CD14-positive monocyte (primary cell): ENCODE measurements around the gene PRLR. TPM values are rescaled to one million over a fixed set of nuclear protein-coding genes. Genes with fewer than 3 reads are reported as not detected.

Experiments
- DNase-seq, 3 donors: peaks; one replicate each; pipeline ENCODE4 v3.0.0-alpha.2; 2011 to 2022
- H2AFZ ChIP-seq: 2 replicates; pipeline ENCODE4 v1.6.0; 2012; ENCODE audit warnings: mild to moderate bottlenecking, low read depth, low read length, inconsistent platforms; ENCODE audit not compliant: insufficient read depth, poor library complexity, severe bottlenecking
- H3K27ac ChIP-seq, 2 donors: 1 replicate in 1 of 2; 2 replicates in 1 of 2; pipeline ENCODE4 v1.5.1; 2012 to 2013; ENCODE audit warnings: low read length in 2 of 2, control low read depth in 1 of 2, inconsistent platforms in 1 of 2, low read depth in 1 of 2, mild to moderate bottlenecking in 1 of 2
- H3K27me3 ChIP-seq, 2 donors: one replicate each; pipeline versions ENCODE4 v1.6.0 to v1.6.1; 2011 to 2013; ENCODE audit warnings: low read length in 2 of 2; ENCODE audit not compliant: control insufficient read depth in 2 of 2, insufficient read depth in 2 of 2
- H3K36me3 ChIP-seq, 2 donors: replicated peaks in 1 of 2; 1 replicate in 1 of 2; 2 replicates in 1 of 2; pipeline versions ENCODE4 v1.5.1 to v1.6.1; 2012 to 2013; ENCODE audit warnings: low read length in 2 of 2, control low read depth in 1 of 2, inconsistent platforms in 1 of 2, mild to moderate bottlenecking in 1 of 2; ENCODE audit not compliant: insufficient read depth in 2 of 2, control insufficient read depth in 1 of 2
- H3K4me1 ChIP-seq, 2 donors: 1 replicate in 1 of 2; 2 replicates in 1 of 2; pipeline versions ENCODE4 v1.5.1 to v1.6.1; 2012 to 2013; ENCODE audit warnings: low read length in 2 of 2, control low read depth in 1 of 2, inconsistent platforms in 1 of 2, mild to moderate bottlenecking in 1 of 2, moderate library complexity in 1 of 2; ENCODE audit not compliant: insufficient read depth in 2 of 2, control insufficient read depth in 1 of 2
- H3K4me2 ChIP-seq: replicated peaks from 2 replicates; pipeline ENCODE3; 2012; ENCODE audit warnings: low read length, moderate library complexity, mild to moderate bottlenecking; ENCODE audit not compliant: poor library complexity, severe bottlenecking; ENCODE audit errors: extremely low read depth
- H3K4me3 ChIP-seq, 3 experiments: fragments of 200-600 bp in 1 of 3; sonication (generic) in 1 of 3; replicated peaks in 1 of 3; 1 replicate in 2 of 3; 2 replicates in 1 of 3; pipeline ENCODE4 v1.5.1; 2011 to 2013; ENCODE audit warnings: low read length in 3 of 3, mild to moderate bottlenecking in 3 of 3, control low read depth in 2 of 3, low read depth in 2 of 3, inconsistent platforms in 1 of 3, moderate library complexity in 1 of 3
- H3K79me2 ChIP-seq: 2 replicates; pipeline ENCODE4 v1.6.0; 2012; ENCODE audit warnings: mild to moderate bottlenecking, control low read depth, inconsistent platforms, low read length, moderate library complexity; ENCODE audit not compliant: insufficient read depth
- H3K9ac ChIP-seq: 2 replicates; pipeline ENCODE4 v1.6.0; 2017; ENCODE audit warnings: low read length, mild to moderate bottlenecking; ENCODE audit not compliant: insufficient read depth, poor library complexity, severe bottlenecking
- H3K9me3 ChIP-seq, 2 donors: replicated peaks in 1 of 2; 1 replicate in 1 of 2; 2 replicates in 1 of 2; pipeline versions ENCODE4 v1.5.1 to v1.6.1; 2012 to 2013; ENCODE audit warnings: low read length in 2 of 2, control low read depth in 1 of 2; ENCODE audit not compliant: control insufficient read depth in 1 of 2, insufficient read depth in 1 of 2
- H4K20me1 ChIP-seq: 2 replicates; pipeline ENCODE4 v1.6.0; 2012; ENCODE audit warnings: mild to moderate bottlenecking, low read length, control low read depth, moderate library complexity; ENCODE audit not compliant: insufficient read depth
- H3K27ac Mint-ChIP-seq, 7 donors: one replicate each; pipeline ENCODE4 v1.8.0; 2020; ENCODE audit warnings: mild to moderate bottlenecking in 7 of 7, mixed read lengths in 7 of 7, moderate library complexity in 6 of 7, inconsistent platforms in 2 of 7
- H3K27me3 Mint-ChIP-seq, 3 donors: one replicate each; pipeline ENCODE4 v1.8.0; 2021 to 2022; ENCODE audit warnings: low read depth in 3 of 3, mild to moderate bottlenecking in 3 of 3, mixed read lengths in 3 of 3, moderate library complexity in 3 of 3, inconsistent platforms in 1 of 3
- H3K36me3 Mint-ChIP-seq, 2 donors: one replicate each; pipeline ENCODE4 v1.8.0; 2020; ENCODE audit warnings: mixed read lengths in 2 of 2, inconsistent platforms in 1 of 2, mild to moderate bottlenecking in 1 of 2
- H3K4me1 Mint-ChIP-seq: one replicate; pipeline ENCODE4 v1.8.0; 2020; ENCODE audit warnings: mild to moderate bottlenecking, mixed read lengths
- H3K4me3 Mint-ChIP-seq, 2 donors: one replicate each; pipeline ENCODE4 v1.8.0; 2020; ENCODE audit warnings: mild to moderate bottlenecking in 2 of 2, mixed read lengths in 2 of 2, moderate library complexity in 1 of 2
- H3K9me3 Mint-ChIP-seq, 7 donors: one replicate each; pipeline ENCODE4 v1.8.0; 2020 to 2022; ENCODE audit warnings: mixed read lengths in 7 of 7, mild to moderate bottlenecking in 6 of 7, moderate library complexity in 6 of 7, inconsistent platforms in 2 of 7
- CTCF ChIP-seq: fragments of 200-600 bp; IDR thresholded peaks from one replicate; pipeline ENCODE4 v1.8.0; 2022; ENCODE audit warnings: antibody characterized with exemption, mild to moderate bottlenecking
- WGBS: methylation state at CpG from one replicate; pipeline ENCODE4 v1.1.5; 2013; ENCODE audit warnings: missing lambda C conversion rate; ENCODE audit not compliant: insufficient coverage; 5-methylcytosine and 5-hydroxymethylcytosine counted together
- intact Hi-C, 2 donors: fragments of 100-400 bp; cut with micrococcal nuclease; formaldehyde crosslinking; loops; one replicate each; pipeline versions ENCODE4 v1.15.0 to v1.15.1; 2023
- polyA plus RNA-seq, 3 donors: library from polyadenylated mRNA; depleted of rRNA in 1 of 3; unstranded in 2 of 3; stranded (reverse) in 1 of 3; fragments of 300-500 nt in 2 of 3; fragments of >200 nt in 1 of 3; fragmentation: Illumina TruSeq in 2 of 3; gene quantifications; 1 replicate in 2 of 3; 2 replicates in 1 of 3; pipeline ENCODE4 v1.2.3, GENCODE V29; 2012 to 2021

Gene PRLR
- polyA plus RNA-seq, 3 donors = 0.12 to 1.7 (median 0.88) TPM

DNA sequence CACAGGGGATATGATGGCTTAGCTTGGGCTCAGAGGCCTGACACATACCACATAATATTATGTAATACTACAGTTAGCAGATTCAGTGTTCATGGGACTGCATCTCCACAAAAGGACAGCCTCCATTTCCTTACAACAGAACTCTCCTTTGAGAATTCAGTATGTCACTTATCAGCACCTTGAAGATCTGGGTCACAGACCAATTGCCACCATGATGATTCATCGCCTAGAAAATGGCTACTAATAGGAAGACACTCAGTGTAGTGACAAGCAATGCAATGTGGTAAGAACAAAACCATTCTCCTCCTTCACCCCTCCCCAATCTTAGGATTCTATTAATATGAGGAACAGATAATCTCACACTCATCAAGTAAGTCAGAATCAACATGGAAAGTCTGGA lies 38.7 kb upstream of the PRLR start:
- H3K4me3 ChIP-seq = no peak overlapping the region
- Mint-ChIP-seq H3K27ac (no peak overlapping the region), H3K36me3 (no peaks in the 10 kb centered on the region), H3K4me3 (no peak overlapping the region), H3K4me1 (peaks cover 9% of the 10 kb centered on the region), H3K9me3 (peaks cover 0 to 7% (median 1%) of the 10 kb centered on the region in 7 donors), H3K27me3 (peaks cover 0 to 3% (median 2%) of the 10 kb centered on the region in 3 donors)
- no peak overlapping the region for H3K9ac ChIP-seq
- TF ChIP-seq CTCF = no peak
- DNase-seq = peak; percentile 3 to 18 (median 18)
- no peak overlapping the region for H3K27ac ChIP-seq
- H4K20me1 ChIP-seq = no peaks in the 10 kb centered on the region
- intact Hi-C loops = no loop called here
- no peaks in the 10 kb centered on the region for H3K36me3 ChIP-seq
- H3K4me2 ChIP-seq = no peak overlapping the region
- H2AFZ ChIP-seq = no peak overlapping the region
- no peaks in the 10 kb centered on the region for H3K4me1 ChIP-seq
- no peaks in the 10 kb centered on the region for H3K79me2 ChIP-seq
- H3K9me3 ChIP-seq = no peaks in the 10 kb centered on the region
- no peaks in the 10 kb centered on the region for H3K27me3 ChIP-seq
- no CpG with 5 or more reads among the region's 1 CpG for WGBS

DNA sequence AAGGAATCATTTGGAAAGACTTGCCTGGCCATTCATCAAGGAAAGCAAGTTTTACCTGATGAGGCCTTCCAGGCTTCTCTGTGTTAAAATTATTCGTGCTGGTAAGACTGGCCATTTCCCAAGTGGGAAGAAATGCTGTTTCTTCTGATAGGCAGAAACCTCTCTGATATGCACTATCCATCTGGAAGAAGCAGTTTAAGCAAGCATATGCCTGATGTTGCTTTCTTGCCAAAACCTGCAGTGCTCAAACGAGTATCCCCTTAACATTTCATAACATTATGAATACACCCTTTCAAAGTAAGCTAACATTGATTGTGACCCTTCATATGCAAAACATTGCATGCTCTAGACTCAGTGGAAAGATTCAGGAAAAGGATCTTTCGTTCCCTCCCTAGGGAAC lies 36.0 kb upstream of the PRLR start:
- Histone ChIP-seq H2AFZ (no peak overlapping the region), H3K4me1 (no peaks in the 10 kb centered on the region), H3K9ac (no peak overlapping the region), H3K79me2 (no peaks in the 10 kb centered on the region), H4K20me1 (no peaks in the 10 kb centered on the region), H3K36me3 (no peaks in the 10 kb centered on the region), H3K27ac (no peak overlapping the region), H3K9me3 (peaks cover 0 to 4% of the 10 kb centered on the region in 2 donors), H3K4me3 (no peak overlapping the region), H3K4me2 (no peak overlapping the region), H3K27me3 (no peaks in the 10 kb centered on the region)
- DNase-seq = no peak
- Mint-ChIP-seq H3K36me3 (no peaks in the 10 kb centered on the region), H3K4me1 (peaks cover 9% of the 10 kb centered on the region), H3K27ac (no peak overlapping the region), H3K9me3 (peaks cover 2 to 7% (median 3%) of the 10 kb centered on the region in 7 donors), H3K27me3 (peaks cover 0 to 2% (median 2%) of the 10 kb centered on the region in 3 donors), H3K4me3 (no peak overlapping the region)
- no peak for TF ChIP-seq CTCF
- intact Hi-C loops = no loop called here
- WGBS = 100% methylated on average over 1 of the region's 3 CpGs
